ENCODE measurements around the gene TSPAN10. TPM values are rescaled to one million over a fixed set of nuclear protein-coding genes. Genes with fewer than 3 reads are reported as not detected.

TSPAN10 gene
- total and polyA plus RNA-seq, 2 of the 13 experiments (the other 11 are each of a cell fraction or from before 2014, with no cell fraction given), result 0.54 to 0.75 TPM

- no peak for TF ChIP-seq JARID2 (CRISPR knock-in tag; IDR thresholded peaks at IDR 0.05; ENCODE audit: insufficient replicate concordance)
- TF ChIP-seq SAFB2 (CRISPR knock-in tag; IDR thresholded peaks at IDR 0.05; ENCODE audit: borderline replicate concordance, low read depth), result no peak
Observed at GRCh38 chr17:81672504-81672903, 35.5 kb downstream of the TSPAN10 start (continued).

- Histone ChIP-seq H2AFZ (ENCODE audit: low read length) (no peak overlapping the region), H4K20me1 (ENCODE audit: insufficient read depth, low read length) (no peaks in the 10 kb centered on the region), H3K4me2 (ENCODE audit: low read depth, low read length) (no peak overlapping the region), H3K9ac (ENCODE audit: insufficient read depth, low read depth, low read length) (no peak overlapping the region), H3K79me2 (ENCODE audit: insufficient read depth, low read length) (peaks cover 8% of the 10 kb centered on the region), H3K36me3 (replicated peaks in 1 of 2; ENCODE audit: control insufficient read depth in 1 of 2, insufficient read depth in 2 of 2, low read length in 2 of 2) (peaks cover 33 to 55% of the 10 kb centered on the region in 2 experiments), H3K9me3 (ENCODE audit: low read length) (no peaks in the 10 kb centered on the region), H3K27me3 (ENCODE audit: control insufficient read depth in 1 of 2, insufficient read depth in 2 of 2, low read length in 2 of 2) (no peaks in the 10 kb centered on the region), H3K4me1 (ENCODE audit: insufficient read depth, low read length) (peaks cover 14% of the 10 kb centered on the region), H3K4me3 (replicated peaks in 1 of 3; ENCODE audit: insufficient read depth in 1 of 3, low read depth in 2 of 3, low read length in 3 of 3) (no peak overlapping the region), H3K27ac (ENCODE audit: extremely low read length, insufficient read depth, low read length) (no peak overlapping the region)
- ATAC-seq, result no peak; the same call in 2 of the 3 replicates
- no peak for DNase-seq (ENCODE audit: low spot score)
- 98% methylated on average over 16 of the region's 16 CpGs for WGBS (ENCODE audit: low lambda C conversion rate)
- BruUV-seq (replicated peaks), result no TSS peak
- CTCF ChIA-PET (ENCODE audit: low intra/inter-chr PET ratio, low total read pairs), result no interaction called here
- intact Hi-C loops (cut with micrococcal nuclease; ENCODE audit: unreplicated experiment), result no loop called here
- FAIRE-seq, result no peak
- POLR2A ChIA-PET, result interaction anchor here (2.1 to 3.9 kb wide), 2 partner anchors 10 to 30 kb away, joined by 8 to 26 read pairs; partner anchors contain the start of genes ARL16, HGS and MRPL12
- in situ Hi-C loops (cut with HindIII; ENCODE audit: extremely low pct_ligation_motif_present, low pct_unique_long_range_greater_than_20kb), result no loop called here
- no peak for TF ChIP-seq ZNF552 (CRISPR knock-in tag; IDR thresholded peaks at IDR 0.05; ENCODE audit: borderline replicate concordance)
- no peak; the same call in 1 of the 2 replicates for TF ChIP-seq RBFOX2 (IDR thresholded peaks at IDR 0.05; ENCODE audit: low read depth, low read length)
- TF ChIP-seq SIX4 (CRISPR knock-in tag; IDR thresholded peaks at IDR 0.05), result no peak
- TF ChIP-seq KDM5A (IDR thresholded peaks at IDR 0.05; ENCODE audit: borderline replicate concordance, low read length), result no peak
- TF ChIP-seq ZNF761 (CRISPR knock-in tag; conservative IDR thresholded peaks at IDR 0.05), result no peak
- TF ChIP-seq RXRA (CRISPR knock-in tag; IDR thresholded peaks at IDR 0.05), result no peak
- TF ChIP-seq RARA (CRISPR knock-in tag; IDR thresholded peaks at IDR 0.05), result no peak
- no peak for TF ChIP-seq AKNA (CRISPR knock-in tag; IDR thresholded peaks at IDR 0.05; ENCODE audit: borderline replicate concordance)
- no peak for TF ChIP-seq EZH2 (conservative IDR thresholded peaks at IDR 0.05; ENCODE audit: low read depth, low read length)
- TF ChIP-seq FOXO4 (CRISPR knock-in tag; conservative IDR thresholded peaks at IDR 0.05), result no peak
- no peak for TF ChIP-seq TBP (CRISPR knock-in tag; IDR thresholded peaks at IDR 0.05)
- no peak for TF ChIP-seq ZFY (CRISPR knock-in tag; IDR thresholded peaks at IDR 0.05)
- TF ChIP-seq MYPOP (CRISPR knock-in tag; IDR thresholded peaks at IDR 0.05), result no peak
- no peak for TF ChIP-seq DR1 (CRISPR knock-in tag; IDR thresholded peaks at IDR 0.05)
- no peak for TF ChIP-seq PHF5A (CRISPR knock-in tag; IDR thresholded peaks at IDR 0.05; ENCODE audit: low read depth, unreplicated experiment)
- no peak for TF ChIP-seq ZNF232 (CRISPR knock-in tag; IDR thresholded peaks at IDR 0.05; ENCODE audit: borderline replicate concordance)
Observed at GRCh38 chr17:81672954-81673353, 36.0 kb downstream of the TSPAN10 start.

Measured in HepG2 (cell line).